ENCODE measurements around the gene HIPK2. TPM values are rescaled to one million over a fixed set of nuclear protein-coding genes. Genes with fewer than 3 reads are reported as not detected.

The HIPK2 gene
- total and polyA plus RNA-seq, 5 donors = 72.1 to 131 (median 96.1) TPM

- Histone ChIP-seq H3K9me3 (ENCODE audit: control insufficient read depth, low read length) (no peaks in the 10 kb centered on the region), H3K4me1 (ENCODE audit: control insufficient read depth, insufficient read depth, low read length) (peaks cover 30% of the 10 kb centered on the region), H3K27me3 (ENCODE audit: control insufficient read depth, insufficient read depth) (no peaks in the 10 kb centered on the region), H3K4me3 (ENCODE audit: low read length) (no peak overlapping the region), H3K27ac (ENCODE audit: low read length) (no peak overlapping the region)
- ATAC-seq (no peak), DNase-seq (no peak)
- intact Hi-C loops (cut with DNase I) = loop anchor here in 3 of 4 donors (5.0 to 10.0 kb wide), 2 partner anchors 34 to 144 kb away; no protein-coding TSS in a partner anchor
- 83% methylated on average over 15 of the region's 15 CpGs for WGBS
Measured at GRCh38 chr7:139771001-139771956, 6.5 kb downstream of the HIPK2 start.

- DNase-seq (no peak), ATAC-seq (no peak)
- intact Hi-C loops (cut with DNase I) = loop anchor here in 3 of 4 donors (5.0 to 10.0 kb wide), 2 partner anchors 32 to 145 kb away; no protein-coding TSS in a partner anchor
- WGBS = 68% methylated on average over 6 of the region's 6 CpGs
- Histone ChIP-seq H3K27ac (ENCODE audit: low read length) (no peak overlapping the region), H3K4me3 (ENCODE audit: low read length) (no peak overlapping the region), H3K27me3 (ENCODE audit: control insufficient read depth, insufficient read depth) (no peaks in the 10 kb centered on the region), H3K9me3 (ENCODE audit: control insufficient read depth, low read length) (no peaks in the 10 kb centered on the region), H3K4me1 (ENCODE audit: control insufficient read depth, insufficient read depth, low read length) (peaks cover 32% of the 10 kb centered on the region)
Measured at GRCh38 chr7:139769761-139770160, 8.0 kb downstream of the HIPK2 start.

- Histone ChIP-seq H3K4me1 (ENCODE audit: control insufficient read depth, insufficient read depth, low read length) (peaks cover 32% of the 10 kb centered on the region), H3K27me3 (ENCODE audit: control insufficient read depth, insufficient read depth) (no peaks in the 10 kb centered on the region), H3K4me3 (ENCODE audit: low read length) (no peak overlapping the region), H3K27ac (ENCODE audit: low read length) (no peak overlapping the region), H3K9me3 (ENCODE audit: control insufficient read depth, low read length) (no peaks in the 10 kb centered on the region)
- DNase-seq (no peak), ATAC-seq (no peak)
- 95% methylated on average over 10 of the region's 10 CpGs for WGBS
- intact Hi-C loops (cut with DNase I) = no loop called here
Measured at GRCh38 chr7:139769066-139769465, 8.7 kb downstream of the HIPK2 start.

DNA sequence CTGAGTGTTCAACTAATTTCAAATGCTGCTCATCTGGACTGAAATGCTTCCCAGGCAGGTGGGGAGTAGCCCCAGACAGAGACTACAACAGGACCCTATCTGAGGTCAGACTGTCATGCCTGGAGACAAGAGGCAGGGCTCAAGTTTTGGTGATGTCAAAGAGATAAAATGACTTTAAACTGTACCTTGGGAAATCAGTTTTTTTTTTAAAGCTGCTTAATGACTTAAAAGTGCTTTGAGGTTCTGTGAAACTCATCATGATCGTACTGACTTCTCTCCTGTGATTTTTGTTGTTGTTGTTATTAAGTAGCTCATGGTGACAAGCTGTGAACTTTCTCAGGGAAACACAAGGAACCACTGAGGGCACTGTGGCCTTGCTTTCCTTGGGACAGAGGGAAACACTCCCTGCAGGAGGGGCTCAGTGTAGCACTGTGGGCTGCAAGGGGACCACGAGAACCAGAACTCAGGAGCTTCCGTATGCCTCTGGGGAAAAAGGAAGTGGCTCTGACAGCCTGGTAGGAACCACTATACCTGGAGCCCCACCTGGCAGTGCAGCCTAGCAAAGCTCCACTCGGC is 9.5 kb downstream of the HIPK2 start:
- H3K27ac ChIP-seq (ENCODE audit: low read length) = peak overlapping the region; percentile 32
- intact Hi-C loops (cut with DNase I) = no loop called here
- DNase-seq (no peak), ATAC-seq (no peak)
- WGBS = 54% methylated on average over 4 of the region's 4 CpGs
- no peaks in the 10 kb centered on the region for H3K27me3 ChIP-seq (ENCODE audit: control insufficient read depth, insufficient read depth)
- H3K4me1 ChIP-seq (ENCODE audit: control insufficient read depth, insufficient read depth, low read length) = peaks cover 32% of the 10 kb centered on the region
- H3K9me3 ChIP-seq (ENCODE audit: control insufficient read depth, low read length) = no peaks in the 10 kb centered on the region
- H3K4me3 ChIP-seq (ENCODE audit: low read length) = no peak overlapping the region

DNA sequence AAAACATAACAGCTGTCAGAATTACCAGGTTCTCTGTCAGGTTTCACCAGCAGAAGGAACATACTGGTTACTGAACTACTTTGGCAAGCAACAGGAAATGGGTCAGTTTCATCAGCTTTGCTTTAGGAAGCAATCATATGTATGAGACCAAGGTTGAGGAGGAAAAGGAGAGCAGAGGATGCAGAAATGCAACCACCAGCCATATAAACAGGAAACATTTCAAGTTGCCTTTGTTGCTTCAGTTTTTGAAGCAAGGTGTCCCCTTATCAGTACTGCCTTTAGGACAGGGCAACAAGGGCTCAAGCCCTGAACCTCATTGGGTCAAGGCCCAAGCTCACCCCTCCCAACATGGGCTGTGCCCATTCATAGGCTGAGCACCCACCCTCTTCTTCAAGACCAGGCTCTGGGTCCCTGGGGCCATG is 10.2 kb downstream of the HIPK2 start:
- intact Hi-C loops (cut with DNase I) = no loop called here
- ATAC-seq (peak in 1 of 2 donors; percentile 11), DNase-seq (no peak)
- no peaks in the 10 kb centered on the region for H3K9me3 ChIP-seq (ENCODE audit: control insufficient read depth, low read length)
- H3K4me3 ChIP-seq (ENCODE audit: low read length) = no peak overlapping the region
- H3K4me1 ChIP-seq (ENCODE audit: control insufficient read depth, insufficient read depth, low read length) = peaks cover 38% of the 10 kb centered on the region
- H3K27ac ChIP-seq (ENCODE audit: low read length) = peak overlapping the region; percentile 44
- no peaks in the 10 kb centered on the region for H3K27me3 ChIP-seq (ENCODE audit: control insufficient read depth, insufficient read depth)

- Histone ChIP-seq H3K4me1 (ENCODE audit: control insufficient read depth, insufficient read depth, low read length) (peaks cover 36% of the 10 kb centered on the region), H3K27me3 (ENCODE audit: control insufficient read depth, insufficient read depth) (no peaks in the 10 kb centered on the region), H3K4me3 (ENCODE audit: low read length) (no peak overlapping the region), H3K9me3 (ENCODE audit: control insufficient read depth, low read length) (no peaks in the 10 kb centered on the region), H3K27ac (ENCODE audit: low read length) (no peak overlapping the region)
- 28% methylated on average over 2 of the region's 2 CpGs for WGBS
- DNase-seq = no peak
- intact Hi-C loops (cut with DNase I) = no loop called here
- no peak for ATAC-seq
Measured at GRCh38 chr7:139765143-139765542, 12.7 kb downstream of the HIPK2 start.

DNA sequence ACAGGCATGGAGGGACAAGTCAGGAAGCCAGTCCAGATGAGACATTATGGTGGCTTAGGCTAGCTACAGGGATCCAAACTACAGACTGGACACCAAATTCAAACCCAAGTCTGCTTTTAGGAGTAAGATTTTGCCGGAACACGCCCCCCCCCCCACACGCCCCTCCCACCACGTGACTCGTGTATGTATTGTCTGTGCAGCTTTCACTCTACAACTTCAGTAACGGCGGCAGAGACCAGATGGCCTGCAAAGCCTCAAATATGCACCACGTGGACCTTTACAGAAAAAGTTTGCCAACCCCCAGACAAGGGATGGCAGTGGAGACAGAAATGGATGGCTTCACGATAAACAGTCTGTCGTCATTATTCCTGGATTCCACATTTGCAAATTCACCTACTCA is 14.5 kb downstream of the HIPK2 start:
- H3K4me3 ChIP-seq (ENCODE audit: low read length) = no peak overlapping the region
- peaks cover 29% of the 10 kb centered on the region for H3K4me1 ChIP-seq (ENCODE audit: control insufficient read depth, insufficient read depth, low read length)
- DNase-seq (no peak), ATAC-seq (peak in 1 of 2 donors; percentile 3)
- H3K27ac ChIP-seq (ENCODE audit: low read length) = no peak overlapping the region
- H3K9me3 ChIP-seq (ENCODE audit: control insufficient read depth, low read length) = no peaks in the 10 kb centered on the region
- intact Hi-C loops (cut with DNase I) = no loop called here
- H3K27me3 ChIP-seq (ENCODE audit: control insufficient read depth, insufficient read depth) = no peaks in the 10 kb centered on the region
- WGBS = 75% methylated on average over 10 of the region's 10 CpGs

DNA sequence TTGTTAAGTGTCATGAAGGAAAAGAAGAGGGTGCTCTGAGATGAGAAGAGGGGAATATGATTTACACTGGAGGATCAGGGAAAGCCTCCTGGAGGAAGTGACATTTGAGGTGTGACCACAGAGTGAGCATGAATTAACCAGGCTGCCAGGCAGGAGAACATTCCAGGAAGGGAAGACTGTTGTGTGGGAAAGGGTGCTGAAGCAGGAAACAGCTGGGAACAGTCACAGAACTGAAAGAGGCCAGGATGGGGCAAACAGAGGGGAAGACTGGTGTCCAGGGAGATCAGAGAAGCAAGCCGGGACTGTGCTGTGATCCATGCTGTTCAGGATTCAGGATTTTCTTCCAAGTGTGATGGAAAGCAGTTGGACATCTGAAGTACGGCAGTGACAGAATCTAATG is 14.9 kb downstream of the HIPK2 start:
- no peaks in the 10 kb centered on the region for H3K9me3 ChIP-seq (ENCODE audit: control insufficient read depth, low read length)
- WGBS = 53% methylated on average over 2 of the region's 2 CpGs
- H3K27me3 ChIP-seq (ENCODE audit: control insufficient read depth, insufficient read depth) = no peaks in the 10 kb centered on the region
- ATAC-seq (peak; percentile 50 to 76), DNase-seq (no peak)
- peaks cover 26% of the 10 kb centered on the region for H3K4me1 ChIP-seq (ENCODE audit: control insufficient read depth, insufficient read depth, low read length)
- H3K27ac ChIP-seq (ENCODE audit: low read length) = no peak overlapping the region
- no peak overlapping the region for H3K4me3 ChIP-seq (ENCODE audit: low read length)
- intact Hi-C loops (cut with DNase I) = no loop called here

DNA sequence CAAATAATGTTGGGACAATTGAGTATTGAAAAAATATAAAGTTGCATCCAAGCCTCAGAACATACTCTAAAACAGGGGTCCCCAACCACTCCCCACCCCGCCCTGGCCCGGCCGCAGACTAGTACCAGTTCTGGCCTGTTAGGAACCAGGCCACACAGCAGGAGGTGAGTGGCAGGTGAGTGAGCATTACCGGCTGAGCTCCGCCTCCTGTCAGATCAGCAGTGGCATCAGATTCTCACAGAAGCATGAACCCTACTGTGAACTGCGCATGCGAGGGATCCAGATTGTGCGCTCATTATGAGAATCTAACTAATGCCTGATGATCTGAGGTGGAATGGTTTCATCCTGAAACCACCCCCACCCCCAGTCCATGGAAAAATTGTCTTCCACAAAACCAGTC is 19.4 kb downstream of the HIPK2 start:
- no peaks in the 10 kb centered on the region for H3K27me3 ChIP-seq (ENCODE audit: control insufficient read depth, insufficient read depth)
- no peaks in the 10 kb centered on the region for H3K9me3 ChIP-seq (ENCODE audit: control insufficient read depth, low read length)
- peaks cover 25% of the 10 kb centered on the region for H3K4me1 ChIP-seq (ENCODE audit: control insufficient read depth, insufficient read depth, low read length)
- 94% methylated on average over 8 of the region's 8 CpGs for WGBS
- no peak overlapping the region for H3K4me3 ChIP-seq (ENCODE audit: low read length)
- intact Hi-C loops (cut with DNase I) = no loop called here
- no peak overlapping the region for H3K27ac ChIP-seq (ENCODE audit: low read length)
- no peak for ATAC-seq
- DNase-seq = no peak

DNA sequence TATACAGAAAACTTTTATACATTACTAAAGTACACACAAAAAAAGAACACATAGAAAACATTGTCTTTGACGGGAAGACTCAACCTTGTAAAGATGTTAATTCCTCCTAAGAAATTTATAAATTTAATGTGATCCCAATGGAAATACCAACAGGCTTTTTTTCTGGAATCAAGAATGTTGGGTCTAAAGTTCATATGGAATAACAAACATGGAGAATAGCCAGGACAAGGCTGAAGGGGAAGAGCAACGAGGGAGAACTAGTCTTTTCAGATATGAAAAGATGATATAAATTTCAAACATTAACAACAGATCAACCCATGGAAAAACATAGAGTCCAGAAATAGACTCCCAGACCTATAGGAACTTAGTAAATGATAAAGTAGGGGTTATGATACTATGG is 19.8 kb downstream of the HIPK2 start:
- intact Hi-C loops (cut with DNase I) = no loop called here
- 62% methylated on average over 2 of the region's 2 CpGs for WGBS
- H3K4me1 ChIP-seq (ENCODE audit: control insufficient read depth, insufficient read depth, low read length) = peaks cover 26% of the 10 kb centered on the region
- H3K9me3 ChIP-seq (ENCODE audit: control insufficient read depth, low read length) = no peaks in the 10 kb centered on the region
- no peak overlapping the region for H3K4me3 ChIP-seq (ENCODE audit: low read length)
- H3K27me3 ChIP-seq (ENCODE audit: control insufficient read depth, insufficient read depth) = no peaks in the 10 kb centered on the region
- ATAC-seq = no peak
- DNase-seq = no peak
- no peak overlapping the region for H3K27ac ChIP-seq (ENCODE audit: low read length)

DNA sequence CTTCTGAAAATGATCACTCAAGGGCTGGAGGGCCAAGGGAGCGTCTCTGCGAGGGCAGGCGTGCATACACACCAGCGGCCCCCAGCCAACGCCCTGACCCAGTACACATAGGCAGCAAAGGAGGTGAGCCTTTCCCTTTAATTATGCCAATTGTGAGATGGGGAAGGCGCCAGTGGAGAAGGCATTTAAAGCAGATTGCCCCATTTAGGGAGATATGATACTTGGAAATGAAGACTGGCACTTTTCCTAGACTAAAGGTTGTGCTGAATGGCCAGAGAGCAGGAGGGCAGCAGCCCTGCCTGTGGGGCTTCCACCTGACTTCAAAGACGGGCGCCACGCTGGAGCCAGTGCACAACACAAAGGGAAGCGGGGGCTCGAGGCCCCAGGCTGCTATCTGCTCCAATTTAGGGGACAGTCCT is 24.1 kb downstream of the HIPK2 start:
- DNase-seq (peak in 1 of 3 donors; percentile 36), ATAC-seq (peak; percentile 8 to 36)
- Histone ChIP-seq H3K4me3 (ENCODE audit: low read length) (no peak overlapping the region), H3K27me3 (ENCODE audit: control insufficient read depth, insufficient read depth) (no peaks in the 10 kb centered on the region), H3K27ac (ENCODE audit: low read length) (peak overlapping the region; percentile 43), H3K4me1 (ENCODE audit: control insufficient read depth, insufficient read depth, low read length) (peaks cover 36% of the 10 kb centered on the region), H3K9me3 (ENCODE audit: control insufficient read depth, low read length) (no peaks in the 10 kb centered on the region)
- WGBS = 72% methylated on average over 11 of the region's 11 CpGs
- intact Hi-C loops (cut with DNase I) = no loop called here

Measured in right cardiac atrium (tissue), 5 donors.